HG02852 (cell line): ENCODE results near the gene CDC45.

Experiments
- ATAC-seq: cut with Tn5 transposase; IDR thresholded peaks from one replicate; pipeline ENCODE4 v1.9.1; 2021; ENCODE audit warnings: mild to moderate bottlenecking, moderate library complexity; ENCODE audit not compliant: unreplicated experiment

CDC45 gene

DNA sequence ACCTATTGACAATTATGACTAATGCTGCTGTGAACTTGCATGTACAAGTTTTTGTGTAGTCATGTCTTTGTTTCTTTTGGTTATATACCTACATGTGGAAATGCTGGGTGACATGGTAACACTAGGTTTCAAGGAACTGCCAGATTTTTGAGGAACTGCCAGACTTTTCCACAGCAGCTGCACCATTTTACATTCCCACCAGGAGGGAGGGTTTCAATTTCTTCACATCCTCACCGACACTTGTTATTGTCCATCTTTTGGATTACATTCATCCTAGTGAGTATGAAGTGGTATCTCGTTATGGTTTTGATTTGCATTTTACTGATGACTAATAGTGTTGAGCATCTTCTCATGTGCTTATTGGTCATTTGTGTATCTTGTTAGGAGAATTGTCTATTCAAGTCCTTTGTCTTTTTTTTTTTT lies 31.2 kb downstream of the CDC45 start:
- no peak for ATAC-seq

DNA sequence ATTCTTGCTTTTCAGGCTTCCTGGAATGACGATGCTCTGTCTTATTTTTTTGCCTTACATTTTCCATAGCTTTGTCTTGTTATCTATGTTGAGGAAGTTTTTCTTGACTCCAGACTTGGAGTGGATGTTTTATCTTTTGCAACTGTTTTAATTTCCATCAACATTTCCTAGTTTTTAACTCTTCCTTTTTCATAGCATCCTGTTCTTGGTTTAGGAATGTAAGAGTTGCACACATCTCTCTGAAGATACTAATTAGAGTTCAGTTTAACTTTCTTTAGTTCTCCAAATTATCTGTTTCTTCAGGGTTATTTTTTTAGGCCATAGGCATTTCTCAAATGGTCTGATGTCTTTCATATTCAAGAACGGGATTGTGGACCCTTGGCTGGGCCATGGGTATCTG lies 34.1 kb downstream of the CDC45 start:
- no peak for ATAC-seq

DNA sequence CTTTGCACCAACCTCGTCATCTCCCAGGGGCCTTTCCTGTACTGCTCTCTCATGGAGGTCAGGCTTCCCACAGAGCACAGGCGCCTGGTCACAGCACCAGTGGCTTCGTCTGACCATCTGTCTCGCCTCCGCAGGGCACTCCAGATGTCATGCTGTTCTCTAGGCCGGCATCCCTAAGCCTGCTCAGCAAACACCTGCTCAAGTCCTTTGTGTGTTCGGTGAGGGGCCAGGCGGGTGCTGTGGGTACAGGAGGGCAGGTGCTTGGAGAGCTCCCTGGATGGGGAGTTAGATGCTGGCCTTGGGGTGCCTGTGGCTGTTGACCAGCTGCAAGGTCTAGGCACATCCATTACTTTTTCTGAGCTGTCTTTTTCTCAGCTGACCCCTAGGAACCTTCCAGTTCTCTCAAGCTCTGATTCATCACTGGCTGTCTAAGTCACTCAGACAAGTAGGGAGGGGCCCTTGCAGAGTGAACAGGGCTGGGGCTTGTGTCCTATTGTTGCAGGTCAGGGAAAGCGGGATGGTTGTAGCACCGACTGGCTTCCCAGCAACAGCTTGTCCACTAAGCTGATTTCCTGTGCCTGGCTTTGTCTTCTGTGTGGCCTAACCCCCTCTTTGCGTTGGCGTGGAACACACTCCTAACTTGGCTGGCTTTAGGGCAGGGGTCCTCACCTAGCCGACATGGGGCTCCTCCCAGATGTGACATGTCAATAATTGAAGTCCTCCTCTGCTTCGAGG lies 35.3 kb downstream of the CDC45 start:
- ATAC-seq = no peak

DNA sequence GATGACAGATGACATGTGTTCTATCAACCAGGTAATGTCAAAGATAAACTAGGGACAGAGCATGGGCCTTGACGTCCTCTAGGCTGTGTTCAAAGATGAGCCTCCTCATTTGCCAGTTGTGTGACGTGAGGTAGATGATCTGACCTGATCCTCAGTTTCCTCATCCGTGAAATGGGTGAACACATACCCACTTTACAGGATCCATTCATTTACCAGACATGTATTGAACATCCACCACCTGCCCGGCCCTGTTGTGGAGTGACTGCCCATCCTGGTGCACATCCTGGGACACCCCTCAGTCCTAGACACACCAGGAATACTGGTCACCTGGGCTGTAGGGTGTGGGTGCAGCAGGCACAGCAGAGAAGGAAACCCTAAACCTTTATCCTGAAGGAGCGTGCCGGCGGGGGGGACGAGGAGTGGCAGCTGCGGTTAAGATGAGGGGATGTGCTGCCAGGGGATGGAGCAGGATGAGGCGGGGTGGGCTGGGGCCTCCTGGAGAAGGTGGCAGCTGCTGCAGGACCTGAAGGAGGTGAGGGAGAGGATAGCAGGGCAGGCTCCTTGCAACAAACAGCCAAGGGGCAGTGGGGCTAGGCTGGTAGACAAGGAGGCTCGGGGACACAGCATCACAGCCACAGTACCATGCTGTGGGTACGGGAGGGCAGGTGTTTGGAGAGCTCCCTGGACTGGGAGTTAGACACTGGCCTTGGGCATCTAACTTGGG lies 36.1 kb downstream of the CDC45 start:
- ATAC-seq = no peak

DNA sequence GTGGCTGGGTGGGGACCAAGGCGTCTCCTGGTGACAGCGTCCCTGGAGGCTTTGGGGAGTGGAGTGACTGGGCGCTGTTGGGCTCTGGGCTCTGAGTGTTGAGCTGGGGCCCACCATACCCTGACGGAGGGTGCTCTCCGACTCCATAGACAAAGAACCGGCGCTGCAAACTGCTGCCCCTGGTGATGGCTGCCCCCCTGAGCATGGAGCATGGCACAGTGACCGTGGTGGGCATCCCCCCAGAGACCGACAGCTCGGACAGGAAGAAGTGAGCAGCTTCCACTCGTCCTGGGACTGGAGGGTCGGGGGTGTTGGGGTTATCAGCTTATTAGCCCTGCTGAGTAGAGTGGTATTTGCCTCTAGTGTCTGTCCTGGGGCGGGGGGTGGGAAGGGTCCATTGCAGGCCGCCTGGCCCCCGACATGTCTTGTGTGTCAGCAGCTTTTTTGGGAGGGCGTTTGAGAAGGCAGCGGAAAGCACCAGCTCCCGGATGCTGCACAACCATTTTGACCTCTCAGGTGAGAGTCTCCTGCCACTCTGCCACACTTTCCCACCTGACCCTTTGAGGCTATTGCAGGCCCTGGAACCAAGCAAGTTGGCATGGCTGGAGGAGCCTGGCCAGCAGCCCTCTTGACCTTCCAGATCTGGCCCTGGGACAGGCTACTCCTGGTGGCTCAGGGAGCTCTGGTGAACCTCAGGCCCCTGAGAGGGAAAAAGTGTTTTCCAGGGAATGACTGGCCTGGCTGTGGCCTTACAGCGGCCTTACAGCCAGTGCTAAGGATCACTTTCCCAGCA lies 36.9 kb downstream of the CDC45 start:
- ATAC-seq = no peak

DNA sequence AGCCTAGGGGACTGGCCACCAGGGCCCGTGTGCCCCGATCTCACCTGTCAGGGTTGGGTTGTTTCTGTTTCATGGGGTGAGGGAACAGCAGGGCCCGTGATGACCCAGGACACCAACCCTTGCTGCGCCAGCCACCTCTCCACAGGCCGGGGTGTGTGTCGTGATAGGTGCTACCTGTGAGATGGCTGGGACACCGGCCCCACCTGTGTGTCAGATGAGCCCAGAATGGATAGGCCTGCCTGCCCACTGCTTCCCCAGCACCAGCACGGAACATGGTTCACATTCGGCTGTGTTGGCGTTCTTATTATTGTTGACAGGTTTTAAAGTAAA lies 37.4 kb downstream of the CDC45 start:
- no peak for ATAC-seq

DNA sequence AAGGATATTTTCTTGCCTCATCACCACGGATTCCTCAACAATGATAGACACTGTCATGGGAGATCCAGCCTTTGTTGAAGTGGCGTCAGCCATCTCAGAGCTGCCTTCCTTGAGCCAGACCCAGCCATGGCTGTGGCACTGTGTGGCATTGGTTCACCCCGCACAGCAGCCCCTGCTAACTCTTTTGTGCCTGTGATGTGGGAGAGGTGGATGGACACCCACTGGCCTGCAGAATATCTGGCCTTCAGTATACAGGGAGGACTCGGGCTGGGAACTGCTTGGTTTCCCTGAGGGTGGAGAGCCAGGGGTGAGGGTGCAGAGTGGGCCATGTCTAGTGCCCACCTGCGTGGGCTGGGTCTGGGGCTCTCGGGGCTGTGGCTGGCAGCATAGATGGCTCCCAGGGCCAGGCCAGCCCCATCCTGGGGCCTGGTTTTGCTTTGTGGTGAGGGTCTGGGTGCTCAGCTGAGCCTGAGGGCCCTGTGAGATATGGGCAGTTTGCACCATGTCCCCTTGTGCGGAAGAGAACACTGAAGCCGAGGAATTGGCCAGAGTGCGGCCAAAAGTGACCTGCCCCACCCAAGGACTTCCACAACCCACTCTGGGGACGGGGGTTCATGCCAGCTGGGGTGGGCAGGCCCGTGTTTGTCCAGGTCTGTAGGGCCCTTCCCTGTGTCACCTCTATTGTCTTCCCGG lies 38.3 kb downstream of the CDC45 start:
- no peak for ATAC-seq

DNA sequence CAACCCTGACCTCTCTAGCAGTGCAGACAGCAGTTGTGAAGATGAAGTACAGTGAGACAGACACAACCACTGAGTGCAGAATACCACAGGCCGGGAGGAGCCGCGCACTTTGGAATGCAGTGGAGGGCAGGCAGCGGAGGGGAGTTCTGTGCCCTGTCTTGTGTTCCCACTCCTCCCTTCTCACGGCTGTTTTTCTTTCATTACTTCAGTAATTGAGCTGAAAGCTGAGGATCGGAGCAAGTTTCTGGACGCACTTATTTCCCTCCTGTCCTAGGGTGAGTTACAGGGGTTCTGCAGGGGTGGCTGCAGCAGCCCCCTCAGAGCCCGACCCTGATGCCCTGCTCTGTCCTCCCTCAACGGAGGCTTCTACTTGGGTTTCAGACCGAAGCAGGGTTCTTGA lies 38.9 kb downstream of the CDC45 start:
- no peak for ATAC-seq

DNA sequence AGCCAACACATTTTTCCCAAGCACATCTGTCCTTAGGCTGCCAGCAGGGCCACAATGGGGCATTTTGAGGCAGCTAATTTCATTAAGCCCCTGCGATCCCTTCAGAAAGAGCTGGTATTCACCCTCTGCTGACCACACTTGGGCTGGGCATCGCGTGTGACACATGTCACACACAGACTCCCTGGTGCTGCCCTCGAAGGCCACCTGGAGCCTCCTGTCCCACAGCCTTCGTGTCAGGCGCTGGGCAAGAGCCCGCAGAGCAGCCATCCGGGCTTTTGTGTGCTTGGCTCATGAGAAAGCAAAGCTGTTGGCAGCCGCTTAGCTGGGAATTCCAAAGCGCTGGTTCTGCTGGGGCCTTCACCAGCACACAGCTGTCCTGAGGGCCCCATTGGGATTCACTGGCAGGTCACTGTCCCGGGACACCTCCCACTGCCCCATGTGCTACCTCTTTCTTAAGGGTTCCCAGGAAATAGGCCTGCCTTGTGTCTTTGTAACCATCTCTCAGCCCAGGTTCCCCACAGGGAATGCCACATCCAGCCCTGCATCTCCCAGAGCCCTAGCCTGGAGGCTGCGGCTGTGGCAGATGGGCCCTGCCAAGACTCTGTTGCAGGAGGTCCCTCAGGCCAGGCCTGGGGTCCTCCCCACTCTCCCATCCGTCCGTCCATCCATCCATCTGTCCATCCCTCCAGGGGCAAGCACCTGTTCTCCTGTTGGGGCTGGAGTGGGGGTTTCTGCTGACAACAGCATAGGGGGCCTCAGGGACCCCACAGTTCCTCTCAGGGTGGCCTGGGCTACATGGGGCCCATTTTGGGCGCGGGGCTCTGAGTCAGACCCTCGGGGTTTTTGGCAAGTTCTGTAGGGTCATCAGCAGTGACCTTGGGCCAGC lies 39.6 kb downstream of the CDC45 start:
- no peak for ATAC-seq

DNA sequence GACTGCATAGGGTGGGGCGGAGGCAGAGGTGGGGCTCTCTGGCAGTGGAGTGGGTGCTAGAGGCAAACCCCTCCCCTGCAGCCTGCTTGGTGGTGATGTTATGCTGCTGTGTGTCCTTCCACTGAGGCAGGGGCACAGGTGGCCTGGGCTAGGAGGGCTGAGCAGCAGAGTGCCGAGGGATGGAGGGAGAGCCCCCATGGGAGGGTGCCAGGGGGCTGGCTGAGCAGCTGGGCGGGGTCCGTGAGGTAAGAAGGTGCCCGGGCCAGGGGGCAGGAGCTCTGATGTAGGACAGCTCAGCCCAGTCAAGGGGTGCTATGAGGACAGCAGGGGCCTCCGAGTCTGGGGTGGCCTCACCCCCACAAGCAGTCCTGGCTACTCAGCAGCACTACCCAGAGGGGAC lies 40.3 kb downstream of the CDC45 start:
- ATAC-seq = no peak

DNA sequence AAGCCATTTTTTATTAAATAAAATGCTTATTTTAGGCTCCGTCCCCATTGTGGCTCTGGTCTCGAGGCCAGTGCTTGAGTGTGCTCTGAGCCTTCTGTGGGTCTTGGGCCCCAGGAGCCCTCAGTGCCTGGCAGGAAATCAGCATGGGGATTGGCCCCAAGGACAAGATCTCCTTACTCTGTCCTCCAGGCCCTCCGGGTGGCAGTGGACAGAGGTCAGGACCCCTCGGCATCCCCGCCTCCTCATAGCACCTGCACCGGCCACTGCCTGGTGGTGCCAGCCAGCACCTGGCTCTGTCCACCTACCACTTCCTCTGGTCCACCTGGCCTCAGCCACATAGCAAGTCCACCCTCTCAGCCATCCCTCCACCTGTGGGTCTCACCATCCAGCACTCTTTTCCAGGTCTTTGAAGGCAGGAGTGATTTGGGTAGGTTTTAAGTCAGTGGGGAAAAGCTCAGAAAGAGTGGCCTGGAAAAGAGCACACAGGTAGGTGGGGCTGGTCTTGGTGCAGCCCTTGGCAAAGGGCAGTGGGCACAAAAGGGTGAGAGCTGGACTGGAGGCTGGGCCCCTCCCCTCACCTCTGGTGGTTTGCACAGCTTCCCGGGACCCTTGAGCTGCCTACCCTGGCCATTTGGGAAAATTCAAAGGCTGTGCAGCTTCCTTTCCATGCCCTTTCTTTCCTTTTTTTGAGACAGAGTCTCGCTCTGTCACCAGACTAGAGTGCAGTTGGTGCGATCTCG lies 41.0 kb downstream of the CDC45 start:
- no peak for ATAC-seq

DNA sequence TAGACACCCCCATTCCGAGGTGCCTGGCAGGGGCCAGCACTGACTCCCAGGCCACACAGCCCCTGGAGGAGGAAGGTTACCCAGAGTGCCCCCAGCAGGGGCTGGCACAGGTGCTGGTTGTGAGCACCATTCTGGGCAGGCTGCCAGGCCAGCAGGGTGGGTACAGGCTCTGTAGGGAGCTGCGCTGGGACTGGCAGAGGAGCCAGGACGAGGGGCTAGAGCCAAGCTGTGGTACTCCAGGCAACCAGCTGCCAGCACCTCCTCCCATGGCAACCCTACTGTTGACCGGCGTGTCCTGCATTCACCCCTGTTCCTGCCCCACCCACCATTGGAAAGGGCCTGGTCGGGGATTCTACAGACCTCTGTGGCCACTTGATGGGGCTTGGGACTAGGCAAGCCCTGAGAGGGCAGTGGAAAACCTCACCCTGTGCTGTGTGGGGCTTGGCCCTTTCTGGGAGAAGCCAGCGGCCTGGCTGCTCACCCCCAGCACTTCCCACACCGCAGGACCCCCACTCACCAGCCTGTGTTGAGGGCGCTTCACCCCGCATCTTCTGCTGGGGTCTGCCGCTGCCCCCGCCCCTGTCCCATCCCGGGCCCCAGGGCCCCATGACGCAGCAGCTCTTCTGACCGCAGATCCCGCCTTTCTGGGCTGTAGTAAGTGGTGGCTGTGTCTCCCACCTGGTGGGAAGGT lies 42.6 kb downstream of the CDC45 start:
- ATAC-seq = no peak

DNA sequence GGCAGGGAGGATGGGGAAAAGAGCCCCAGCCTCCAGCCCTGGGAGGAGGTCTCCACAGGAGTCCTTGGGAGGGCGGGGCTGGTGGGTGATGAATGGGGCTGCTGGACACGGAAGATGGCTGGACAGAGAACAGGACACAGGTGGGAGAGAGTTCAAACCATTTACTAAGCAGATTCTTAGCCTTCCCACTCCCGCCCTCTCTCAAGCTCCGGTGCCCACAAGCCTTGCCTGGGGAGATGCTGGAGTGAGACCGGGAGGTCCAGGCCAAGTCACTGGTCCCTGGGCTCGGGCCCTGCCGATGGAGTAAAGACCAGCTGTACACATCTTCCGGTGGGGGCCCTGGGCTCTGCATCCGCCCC lies 43.1 kb downstream of the CDC45 start:
- no peak for ATAC-seq

DNA sequence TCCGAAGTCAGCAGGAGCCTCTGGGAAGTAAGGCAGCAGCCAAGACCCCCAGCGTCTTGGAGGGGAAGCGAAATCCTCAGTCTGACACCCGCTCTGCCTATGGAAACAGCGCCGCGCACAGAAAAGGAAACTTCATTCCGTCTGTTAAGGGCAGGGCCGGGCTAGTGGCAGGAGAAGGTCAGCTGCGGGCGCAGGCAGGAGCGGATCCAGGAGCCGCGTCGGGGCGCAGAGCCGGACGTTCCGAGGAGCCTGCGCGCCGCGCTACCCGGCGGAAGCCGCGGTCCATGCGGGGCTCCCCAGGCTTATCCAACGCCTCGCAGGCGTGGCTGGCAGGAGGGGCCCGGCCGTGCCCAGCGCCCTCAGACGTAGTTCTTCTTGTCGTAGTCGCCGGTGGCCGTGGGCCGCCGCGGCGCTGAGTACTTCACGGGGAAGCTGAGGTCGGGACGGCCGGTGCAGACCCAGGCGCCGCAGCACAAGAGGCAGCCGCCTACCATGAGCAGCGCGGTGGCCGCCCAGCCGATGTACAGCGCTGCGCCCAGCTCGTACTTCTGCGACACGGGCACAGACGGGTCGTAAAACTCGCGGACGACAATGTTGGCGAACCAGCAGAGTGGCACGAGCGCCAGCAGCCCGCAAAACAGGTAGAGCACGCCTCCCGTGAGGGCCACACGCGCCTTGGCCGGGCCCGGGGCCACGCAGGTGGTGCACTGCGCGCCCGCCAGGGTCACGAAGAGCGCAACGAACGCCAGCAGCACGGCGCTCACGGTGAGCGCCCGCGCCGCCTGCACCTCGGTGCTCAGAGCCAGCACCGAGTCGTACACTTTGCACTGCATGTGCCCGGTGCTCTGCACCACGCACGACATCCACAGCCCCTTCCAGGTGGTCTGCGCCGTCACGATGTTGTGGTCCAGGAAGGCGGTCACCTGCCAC lies 43.8 kb downstream of the CDC45 start:
- no peak for ATAC-seq

DNA sequence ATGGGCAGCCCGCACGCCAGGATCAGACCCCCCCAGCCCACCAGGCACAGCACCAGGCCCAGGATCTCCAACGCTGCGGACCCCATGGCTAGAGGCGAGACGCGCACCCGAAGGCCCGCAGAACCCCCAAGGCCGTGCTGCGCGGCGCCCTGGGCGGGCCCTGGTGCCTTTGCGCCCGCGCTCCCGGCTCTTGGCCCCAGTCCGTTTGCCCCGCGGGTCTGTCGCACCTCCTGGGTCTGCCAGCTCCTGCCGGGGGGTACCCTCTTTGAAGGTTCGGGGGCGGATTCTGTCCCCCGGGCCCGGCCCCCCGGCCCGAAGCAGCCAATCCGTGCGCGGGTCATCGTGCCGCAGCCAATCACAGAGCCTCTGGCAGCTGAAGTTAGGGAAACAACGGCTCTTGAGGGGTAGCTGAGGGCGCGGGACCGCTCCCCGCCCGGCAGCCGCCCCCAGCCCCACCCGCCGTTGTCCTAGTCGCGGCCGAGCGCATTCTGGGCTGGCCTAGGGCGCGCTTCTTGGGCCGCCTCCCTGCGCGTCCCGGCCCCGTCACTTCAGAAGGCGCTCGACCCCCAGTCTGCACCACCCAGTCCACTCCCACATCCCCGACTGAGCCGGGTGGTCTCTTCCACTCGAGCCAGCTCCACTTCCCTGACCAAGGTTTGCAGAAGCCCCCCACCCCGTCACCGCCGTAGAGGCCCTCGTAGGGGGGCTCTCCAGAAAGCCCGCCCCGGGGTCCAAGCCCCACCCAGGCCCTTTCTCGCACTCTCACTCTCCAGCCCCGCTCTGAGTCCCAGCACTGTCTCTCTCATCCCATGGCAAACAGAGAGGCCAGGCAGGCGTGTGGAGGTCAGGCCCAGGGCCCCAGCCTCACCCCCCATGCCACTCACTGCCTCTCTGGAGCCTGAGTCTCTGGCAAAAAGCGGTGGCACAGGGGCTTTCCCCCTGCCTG lies 44.7 kb downstream of the CDC45 start, which contains the start of gene CLDN5:
CLDN5 (minus strand) TSS at position 241 of the 946 bp plus-strand sequence; CDS start at position 86, 155 bp downstream.
- ATAC-seq = no peak

DNA sequence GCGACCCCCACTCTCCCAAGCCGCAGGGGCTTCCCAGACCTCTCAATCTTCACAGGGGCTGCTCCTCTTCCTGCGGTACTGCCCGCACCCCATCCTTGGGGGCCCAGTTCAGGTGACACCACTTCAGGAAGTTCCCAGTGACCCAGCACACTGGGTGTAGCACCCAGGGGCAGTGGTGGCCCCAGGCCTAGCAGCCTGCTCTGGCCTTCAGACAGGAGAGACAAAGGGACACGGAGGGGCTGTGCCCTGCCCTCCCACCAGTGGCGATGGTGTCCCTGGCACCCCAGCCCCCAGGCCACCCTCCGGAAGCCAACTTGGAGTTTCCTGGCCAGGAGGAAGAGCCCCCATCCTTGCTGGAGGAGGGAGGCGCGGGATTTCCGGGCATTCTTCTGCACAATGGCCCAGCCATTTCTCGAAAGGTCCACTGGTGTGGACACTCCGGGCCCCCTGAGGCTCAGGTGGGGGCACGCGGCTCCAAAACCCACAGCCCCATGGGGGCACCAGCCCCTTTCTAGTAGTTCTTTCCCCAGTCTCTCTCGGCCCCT lies 45.5 kb downstream of the CDC45 start:
- no peak for ATAC-seq

DNA sequence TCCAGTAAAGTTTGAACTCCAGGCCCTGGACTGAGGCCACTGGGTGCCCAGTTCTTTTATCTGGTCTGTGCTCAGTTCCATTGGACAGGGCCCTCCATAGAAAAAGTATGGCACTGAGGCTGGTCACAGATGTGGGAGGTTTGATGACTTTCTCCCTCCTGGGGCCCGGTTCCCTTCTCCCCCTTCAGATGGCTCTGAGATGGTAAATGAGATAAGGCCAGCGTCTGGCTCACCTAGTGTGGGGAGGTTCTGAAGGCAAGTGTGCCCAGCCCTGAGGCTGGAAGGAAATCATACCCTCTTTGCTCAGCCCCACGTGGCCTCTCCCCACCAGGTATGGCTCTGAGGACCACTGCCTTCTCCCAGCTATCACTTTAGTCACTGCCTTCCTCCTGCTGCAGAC lies 45.9 kb downstream of the CDC45 start:
- ATAC-seq = no peak
